ENCODE results near the gene BLNK. TPM values are rescaled to one million over a fixed set of nuclear protein-coding genes. Genes with fewer than 3 reads are reported as not detected.

BLNK gene
- total RNA-seq, 1 experiment from 2014 or later = not detected

GRCh38 chr10:96227206-96227605 lies 44.2 kb downstream of the BLNK start:
- intact Hi-C loops (cut with micrococcal nuclease; ENCODE audit: unreplicated experiment) = no loop called here
- H3K27me3 ChIP-seq (replicated peaks; ENCODE audit: insufficient read depth, low read depth, low read length, poor library complexity) = no peaks in the 10 kb centered on the region
- BruUV-seq (replicated peaks) = no TSS peak
- no peaks in the 10 kb centered on the region for H3K4me1 ChIP-seq (ENCODE audit: insufficient read depth, low read length, poor library complexity, severe bottlenecking)
- ChIA-PET POLR2A (ENCODE audit: low non-redundant PET) (no interaction called here), CTCF (no interaction called here)
- H3K4me3 ChIP-seq (ENCODE audit: low read depth, low read length, poor library complexity, severe bottlenecking) = no peak overlapping the region
- no peak for TF ChIP-seq EZH2 (IDR thresholded peaks at IDR 0.05; ENCODE audit: borderline replicate concordance, low read depth, low read length, poor library complexity, severe bottlenecking)
- no peak for TF ChIP-seq CTCF (conservative IDR thresholded peaks at IDR 0.05; ENCODE audit: low read depth, low read length)
- H3K36me3 ChIP-seq (ENCODE audit: insufficient read depth, low read length, poor library complexity, severe bottlenecking) = no peaks in the 10 kb centered on the region
- no peak for DNase-seq (ENCODE audit: low spot score)
- no peak overlapping the region for H3K27ac ChIP-seq (ENCODE audit: low read depth, low read length, poor library complexity, severe bottlenecking)
- no peaks in the 10 kb centered on the region for H3K9me3 ChIP-seq (ENCODE audit: low read depth, low read length, poor library complexity, severe bottlenecking)

- ChIA-PET POLR2A (ENCODE audit: low non-redundant PET) (no interaction called here), CTCF (no interaction called here)
- no TSS peak for BruUV-seq (replicated peaks)
- no peaks in the 10 kb centered on the region for H3K36me3 ChIP-seq (ENCODE audit: insufficient read depth, low read length, poor library complexity, severe bottlenecking)
- no peak for TF ChIP-seq CTCF (conservative IDR thresholded peaks at IDR 0.05; ENCODE audit: low read depth, low read length)
- no peak for TF ChIP-seq EZH2 (IDR thresholded peaks at IDR 0.05; ENCODE audit: borderline replicate concordance, low read depth, low read length, poor library complexity, severe bottlenecking)
- intact Hi-C loops (cut with micrococcal nuclease; ENCODE audit: unreplicated experiment) = no loop called here
- no peaks in the 10 kb centered on the region for H3K4me1 ChIP-seq (ENCODE audit: insufficient read depth, low read length, poor library complexity, severe bottlenecking)
- no peaks in the 10 kb centered on the region for H3K9me3 ChIP-seq (ENCODE audit: low read depth, low read length, poor library complexity, severe bottlenecking)
- no peak overlapping the region for H3K27ac ChIP-seq (ENCODE audit: low read depth, low read length, poor library complexity, severe bottlenecking)
- H3K27me3 ChIP-seq (replicated peaks; ENCODE audit: insufficient read depth, low read depth, low read length, poor library complexity) = no peaks in the 10 kb centered on the region
- DNase-seq (ENCODE audit: low spot score) = no peak
- H3K4me3 ChIP-seq (ENCODE audit: low read depth, low read length, poor library complexity, severe bottlenecking) = no peak overlapping the region
These were observed 46.2 kb downstream of the BLNK start for GRCh38 chr10:96225119-96225518.

GRCh38 chr10:96222908-96223307 lies 48.5 kb downstream of the BLNK start:
- H3K4me3 ChIP-seq (ENCODE audit: low read depth, low read length, poor library complexity, severe bottlenecking) = no peak overlapping the region
- ChIA-PET CTCF (no interaction called here), POLR2A (ENCODE audit: low non-redundant PET) (no interaction called here)
- no peak for DNase-seq (ENCODE audit: low spot score)
- no peaks in the 10 kb centered on the region for H3K9me3 ChIP-seq (ENCODE audit: low read depth, low read length, poor library complexity, severe bottlenecking)
- TF ChIP-seq EZH2 (IDR thresholded peaks at IDR 0.05; ENCODE audit: borderline replicate concordance, low read depth, low read length, poor library complexity, severe bottlenecking) (no peak), CTCF (conservative IDR thresholded peaks at IDR 0.05; ENCODE audit: low read depth, low read length) (no peak)
- BruUV-seq (replicated peaks) = no TSS peak
- intact Hi-C loops (cut with micrococcal nuclease; ENCODE audit: unreplicated experiment) = no loop called here
- no peaks in the 10 kb centered on the region for H3K27me3 ChIP-seq (replicated peaks; ENCODE audit: insufficient read depth, low read depth, low read length, poor library complexity)
- H3K27ac ChIP-seq (ENCODE audit: low read depth, low read length, poor library complexity, severe bottlenecking) = no peak overlapping the region
- no peaks in the 10 kb centered on the region for H3K4me1 ChIP-seq (ENCODE audit: insufficient read depth, low read length, poor library complexity, severe bottlenecking)
- no peaks in the 10 kb centered on the region for H3K36me3 ChIP-seq (ENCODE audit: insufficient read depth, low read length, poor library complexity, severe bottlenecking)

All from A673 (cell line).